HG03354 (cell line): Measurements from ENCODE around the gene CASP7.

Source experiments
- ATAC-seq: cut with Tn5 transposase; IDR thresholded peaks from one replicate; pipeline ENCODE4 v1.9.1; 2021; ENCODE audit warnings: mild to moderate bottlenecking; ENCODE audit not compliant: unreplicated experiment, poor library complexity, severe bottlenecking

Gene CASP7

GRCh38 chr10:113665352-113665751, 14.4 kb upstream of the CASP7 start:
- ATAC-seq: no peak

- ATAC-seq: no peak
Measured at GRCh38 chr10:113665806-113666354, 13.8 kb upstream of the CASP7 start.

- peak; percentile 94 for ATAC-seq
Measured at GRCh38 chr10:113666682-113667252, 12.9 kb upstream of the CASP7 start.

- ATAC-seq: peak; percentile 22
Measured at GRCh38 chr10:113680190-113681111, 739 bp downstream of the CASP7 start.

- peak; percentile 59 for ATAC-seq
Measured at GRCh38 chr10:113681533-113682470, 2.1 kb downstream of the CASP7 start.

GRCh38 chr10:113683300-113683699, 3.6 kb downstream of the CASP7 start:
- no peak for ATAC-seq

- no peak for ATAC-seq
Measured at GRCh38 chr10:113686028-113686427, 6.3 kb downstream of the CASP7 start.

GRCh38 chr10:113687037-113687436, 7.3 kb downstream of the CASP7 start:
- no peak for ATAC-seq

- ATAC-seq: no peak
Measured at GRCh38 chr10:113689057-113689456, 9.3 kb downstream of the CASP7 start.

- no peak for ATAC-seq
Measured at GRCh38 chr10:113689574-113689973, 9.9 kb downstream of the CASP7 start.

- ATAC-seq: no peak
Measured at GRCh38 chr10:113690749-113691148, 11.0 kb downstream of the CASP7 start.

GRCh38 chr10:113691381-113691780, 11.7 kb downstream of the CASP7 start:
- no peak for ATAC-seq

GRCh38 chr10:113692271-113692670, 12.6 kb downstream of the CASP7 start:
- no peak for ATAC-seq

GRCh38 chr10:113693348-113693747, 13.6 kb downstream of the CASP7 start:
- ATAC-seq: no peak

GRCh38 chr10:113695691-113696090, 16.0 kb downstream of the CASP7 start:
- no peak for ATAC-seq

- ATAC-seq: no peak
Measured at GRCh38 chr10:113697595-113697994, 17.9 kb downstream of the CASP7 start.

- no peak for ATAC-seq
Measured at GRCh38 chr10:113704637-113705343, 25.1 kb downstream of the CASP7 start.

- ATAC-seq: no peak
Measured at GRCh38 chr10:113705344-113705652, 25.6 kb downstream of the CASP7 start.

- ATAC-seq: no peak
Measured at GRCh38 chr10:113706623-113707022, 26.9 kb downstream of the CASP7 start.
